ENCODE results near the gene PYROXD2. TPM values are rescaled to one million over a fixed set of nuclear protein-coding genes. Genes with fewer than 3 reads are reported as not detected.

PYROXD2 gene
- total RNA-seq, 2 donors from 2014 or later: 5.9 to 9.4 TPM

DNA sequence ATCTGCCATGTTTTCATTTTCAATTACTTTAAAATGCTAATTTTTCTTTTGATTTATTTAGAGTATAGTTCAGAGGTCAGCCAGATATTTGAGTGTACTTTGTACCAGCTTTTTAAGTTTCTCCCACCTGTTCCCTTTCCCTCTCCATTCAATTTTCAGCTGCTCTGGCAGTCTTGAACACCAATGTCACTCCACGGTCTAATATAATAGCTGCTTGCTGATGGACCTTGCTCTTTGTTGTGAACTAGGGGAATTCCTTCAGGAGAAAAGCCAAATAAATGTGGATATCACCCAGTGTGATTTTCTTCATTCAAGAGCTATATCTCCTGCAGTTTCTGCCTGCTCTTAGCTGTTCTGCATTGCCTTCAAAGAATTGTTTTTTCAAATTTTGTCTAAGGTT, 35.6 kb upstream of the PYROXD2 start:
- H3K9me3 ChIP-seq: no peaks in the 10 kb centered on the region
- no peaks in the 10 kb centered on the region for H3K36me3 ChIP-seq
- H3K4me1 ChIP-seq: peaks cover 3% of the 10 kb centered on the region
- no peak for DNase-seq
- H3K4me3 ChIP-seq: no peak overlapping the region
- TF ChIP-seq, protein P1, sequence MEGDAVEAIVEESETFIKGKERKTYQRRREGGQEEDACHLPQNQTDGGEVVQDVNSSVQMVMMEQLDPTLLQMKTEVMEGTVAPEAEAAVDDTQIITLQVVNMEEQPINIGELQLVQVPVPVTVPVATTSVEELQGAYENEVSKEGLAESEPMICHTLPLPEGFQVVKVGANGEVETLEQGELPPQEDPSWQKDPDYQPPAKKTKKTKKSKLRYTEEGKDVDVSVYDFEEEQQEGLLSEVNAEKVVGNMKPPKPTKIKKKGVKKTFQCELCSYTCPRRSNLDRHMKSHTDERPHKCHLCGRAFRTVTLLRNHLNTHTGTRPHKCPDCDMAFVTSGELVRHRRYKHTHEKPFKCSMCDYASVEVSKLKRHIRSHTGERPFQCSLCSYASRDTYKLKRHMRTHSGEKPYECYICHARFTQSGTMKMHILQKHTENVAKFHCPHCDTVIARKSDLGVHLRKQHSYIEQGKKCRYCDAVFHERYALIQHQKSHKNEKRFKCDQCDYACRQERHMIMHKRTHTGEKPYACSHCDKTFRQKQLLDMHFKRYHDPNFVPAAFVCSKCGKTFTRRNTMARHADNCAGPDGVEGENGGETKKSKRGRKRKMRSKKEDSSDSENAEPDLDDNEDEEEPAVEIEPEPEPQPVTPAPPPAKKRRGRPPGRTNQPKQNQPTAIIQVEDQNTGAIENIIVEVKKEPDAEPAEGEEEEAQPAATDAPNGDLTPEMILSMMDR (IDR thresholded peaks at IDR 0.05): no peak
- no peak overlapping the region for H3K27ac ChIP-seq
- H3K9ac ChIP-seq (ENCODE audit: low read depth in 2 of 2, low read length in 2 of 2): no peak overlapping the region
- intact Hi-C loops (cut with DNase I): no loop called here
- no peaks in the 10 kb centered on the region for H3K27me3 ChIP-seq

DNA sequence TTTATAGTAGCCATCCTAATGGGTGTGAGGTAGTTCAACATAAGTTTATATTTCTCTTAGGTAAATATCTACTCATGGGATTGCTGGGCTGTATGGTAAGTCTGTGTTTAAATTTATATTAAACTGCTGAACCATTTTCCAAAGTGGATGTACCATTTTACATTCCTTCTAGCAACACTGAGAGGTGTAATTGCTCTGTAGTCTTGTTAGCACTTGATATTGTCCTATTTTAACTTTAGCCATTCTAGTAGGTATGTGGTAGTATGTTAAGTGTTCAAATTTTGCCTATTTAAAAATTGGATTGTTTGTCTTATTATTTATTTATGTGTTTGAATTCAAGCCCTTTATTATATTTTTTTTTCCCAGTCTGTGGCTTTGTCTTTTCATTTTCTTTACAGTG, 34.3 kb upstream of the PYROXD2 start:
- no peak for DNase-seq
- no peak overlapping the region for H3K27ac ChIP-seq
- H3K9ac ChIP-seq (ENCODE audit: low read depth in 2 of 2, low read length in 2 of 2): no peak overlapping the region
- no peak overlapping the region for H3K4me3 ChIP-seq
- H3K9me3 ChIP-seq: no peaks in the 10 kb centered on the region
- intact Hi-C loops (cut with DNase I): no loop called here
- peaks cover 3% of the 10 kb centered on the region for H3K4me1 ChIP-seq
- H3K36me3 ChIP-seq: no peaks in the 10 kb centered on the region
- H3K27me3 ChIP-seq: no peaks in the 10 kb centered on the region
- TF ChIP-seq, protein P1 (IDR thresholded peaks at IDR 0.05): no peak

DNA sequence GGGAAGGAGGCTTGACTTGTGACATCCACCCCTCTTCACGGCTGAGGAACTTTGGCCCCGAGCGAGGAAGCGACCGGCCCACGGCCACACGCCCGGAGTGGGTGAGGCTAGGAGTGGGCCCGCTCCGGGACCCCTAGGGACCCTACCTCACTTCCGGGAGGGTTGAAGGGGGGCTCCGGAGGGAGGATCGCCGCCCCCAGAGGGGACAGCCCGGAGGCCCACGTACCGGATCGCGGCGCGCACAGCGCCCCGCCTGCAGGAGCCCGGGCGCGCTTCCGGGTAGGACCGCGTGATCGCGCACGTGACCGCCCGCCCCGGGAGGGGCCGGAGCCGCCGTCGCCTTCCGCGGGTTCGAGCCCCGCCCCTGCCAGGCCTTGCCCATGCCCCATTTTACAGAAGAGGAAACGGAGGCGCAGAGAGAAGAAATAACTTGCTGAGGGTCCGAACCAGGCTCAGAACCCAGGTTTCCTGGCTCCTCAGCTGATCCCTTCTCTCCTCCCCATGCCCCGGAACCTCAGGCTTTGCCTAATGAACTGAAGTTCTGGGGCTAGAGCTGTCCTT, 31.8 kb upstream of the PYROXD2 start, which contains the start of gene HPS1:
Gene HPS1 (minus strand): TSS at position 275 of the 561 bp plus-strand sequence. CDS start 3,695 bp downstream, outside the sequence.
- H3K4me1 ChIP-seq: peaks cover 3% of the 10 kb centered on the region
- peak within 1 kb of the TSS; percentile 69 for H3K4me3 ChIP-seq
- no peaks in the 10 kb centered on the region for H3K9me3 ChIP-seq
- no peaks in the 10 kb centered on the region for H3K36me3 ChIP-seq
- peak within 1 kb of the TSS; percentile 77 for H3K27ac ChIP-seq
- TF ChIP-seq, protein P1 (IDR thresholded peaks at IDR 0.05): no peak
- H3K9ac ChIP-seq (ENCODE audit: low read depth in 2 of 2, low read length in 2 of 2): peak within 1 kb of the TSS; percentile 80 to 89
- peak; percentile 86 for DNase-seq
- no peaks in the 10 kb centered on the region for H3K27me3 ChIP-seq
- intact Hi-C loops (cut with DNase I): no loop called here

DNA sequence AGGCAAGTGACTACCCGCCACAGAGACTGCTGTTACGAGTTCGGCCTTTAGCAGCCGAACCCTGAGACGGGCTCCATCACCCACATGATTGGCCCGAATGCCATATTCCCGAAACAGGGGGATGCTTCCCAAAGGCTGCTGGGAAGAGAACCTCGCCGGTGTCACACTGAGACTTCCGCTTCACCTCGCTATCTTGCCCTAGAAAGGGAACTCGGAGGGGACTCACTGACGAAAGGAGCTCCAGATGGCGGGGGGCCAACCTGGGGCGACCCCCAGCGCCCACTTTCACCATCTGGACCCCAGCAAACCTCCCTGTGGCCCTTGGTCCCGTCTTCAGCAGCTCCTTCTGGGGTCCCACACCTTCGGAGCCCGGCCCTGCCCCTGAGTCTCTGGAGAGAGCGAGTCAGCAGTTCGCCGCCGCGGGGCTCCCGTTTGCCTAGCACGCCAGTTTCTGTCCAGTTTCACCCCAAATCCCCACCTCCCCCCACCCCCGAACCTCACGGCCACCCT, 31.2 kb upstream of the PYROXD2 start:
- H3K4me3 ChIP-seq: peak overlapping the region; percentile 69
- H3K4me1 ChIP-seq: peaks cover 3% of the 10 kb centered on the region
- peak overlapping the region; percentile 77 for H3K27ac ChIP-seq
- TF ChIP-seq, protein P1 (IDR thresholded peaks at IDR 0.05): no peak
- DNase-seq: peak; percentile 35
- intact Hi-C loops (cut with DNase I): no loop called here
- H3K27me3 ChIP-seq: no peaks in the 10 kb centered on the region
- H3K9ac ChIP-seq (ENCODE audit: low read depth in 2 of 2, low read length in 2 of 2): peak overlapping the region; percentile 80 to 89
- no peaks in the 10 kb centered on the region for H3K36me3 ChIP-seq
- H3K9me3 ChIP-seq: no peaks in the 10 kb centered on the region

DNA sequence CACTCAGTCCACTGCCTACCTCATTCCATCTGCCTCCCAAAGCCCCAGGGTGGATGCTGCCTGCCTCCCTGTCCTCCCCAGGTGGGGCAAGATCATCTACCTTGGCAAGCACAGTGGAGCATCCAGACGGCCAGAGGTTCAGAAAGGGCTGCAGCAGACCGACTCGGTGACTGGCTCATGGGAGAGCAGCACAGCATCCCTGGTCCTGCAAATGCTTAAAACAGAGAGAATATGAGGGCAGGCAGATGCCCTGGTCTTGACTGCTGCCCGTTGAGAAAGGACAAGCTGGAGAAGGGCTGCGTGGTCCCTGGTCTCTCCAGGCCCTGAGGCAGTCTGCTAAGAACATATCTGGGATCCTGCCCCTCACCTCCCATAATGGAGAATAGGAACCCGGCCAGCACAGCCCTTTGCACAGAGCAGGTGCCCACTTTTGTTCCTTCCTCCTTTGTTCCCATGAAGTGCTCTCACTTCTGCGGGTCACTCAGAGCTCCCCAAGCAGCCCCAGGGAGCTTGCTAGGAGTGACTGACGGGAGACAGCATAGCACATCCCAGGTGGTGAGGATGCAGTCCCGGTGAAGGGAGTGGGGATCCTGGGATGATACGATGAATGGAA, 30.3 kb upstream of the PYROXD2 start:
- no peak for DNase-seq
- Histone ChIP-seq H3K36me3 (no peaks in the 10 kb centered on the region), H3K4me1 (peaks cover 3% of the 10 kb centered on the region), H3K9me3 (no peaks in the 10 kb centered on the region), H3K27ac (peak overlapping the region; percentile 77), H3K27me3 (no peaks in the 10 kb centered on the region), H3K4me3 (no peak overlapping the region), H3K9ac (ENCODE audit: low read depth in 2 of 2, low read length in 2 of 2) (peak overlapping the region in 1 of 2 donors; percentile 80)
- intact Hi-C loops (cut with DNase I): no loop called here
- TF ChIP-seq, protein P1 (IDR thresholded peaks at IDR 0.05): no peak

All from colonic mucosa (tissue), 4 donors.